ES-I3 (cell line): ENCODE data around the gene TEX14.
A peak's percentile ranks its signal among the peaks of the same experiment; 100 is the strongest.
"Not testable (repeated sequence)": the region's sequence is repeated elsewhere in the genome, so short reads cannot be mapped to it uniquely, and the experiment has no call there.

Source experiments
- H3K36me3 ChIP-seq: 2 replicates; pipeline ENCODE4 v1.6.1; 2013; ENCODE audit warnings: mild to moderate bottlenecking, low read length, control low read depth, moderate library complexity; ENCODE audit not compliant: insufficient read depth
- H3K4me1 ChIP-seq: 2 replicates; pipeline ENCODE4 v1.6.1; 2013; ENCODE audit warnings: mild to moderate bottlenecking, control low read depth, low read length; ENCODE audit not compliant: insufficient read depth
- H3K9ac ChIP-seq: 2 replicates; pipeline ENCODE4 v1.6.1; 2013; ENCODE audit warnings: low read depth, mild to moderate bottlenecking, low read length, moderate library complexity
- H3K9me3 ChIP-seq: 2 replicates; pipeline ENCODE4 v1.6.1; 2013; ENCODE audit warnings: mild to moderate bottlenecking, low read length, moderate library complexity; ENCODE audit not compliant: control insufficient read depth, insufficient read depth

Gene TEX14

GRCh38 chr17:58677194-58677880, 14.5 kb downstream of the TEX14 start:
- no peak overlapping the region for H3K9ac ChIP-seq
- H3K9me3 ChIP-seq = no peaks in the 10 kb centered on the region
- no peaks in the 10 kb centered on the region; the same call in 1 of the 2 replicates for H3K4me1 ChIP-seq
- no peaks in the 10 kb centered on the region for H3K36me3 ChIP-seq

- H3K4me1 ChIP-seq = no peaks in the 10 kb centered on the region; the same call in 1 of the 2 replicates
- no peak overlapping the region for H3K9ac ChIP-seq
- no peaks in the 10 kb centered on the region for H3K9me3 ChIP-seq
- no peaks in the 10 kb centered on the region for H3K36me3 ChIP-seq
Observed at GRCh38 chr17:58671969-58672368, 19.9 kb downstream of the TEX14 start.

GRCh38 chr17:58669853-58670252, 22.0 kb downstream of the TEX14 start:
- Histone ChIP-seq H3K9me3 (no peaks in the 10 kb centered on the region), H3K9ac (no peak overlapping the region), H3K4me1 (no peaks in the 10 kb centered on the region; the same call in 1 of the 2 replicates), H3K36me3 (no peaks in the 10 kb centered on the region)

DNA sequence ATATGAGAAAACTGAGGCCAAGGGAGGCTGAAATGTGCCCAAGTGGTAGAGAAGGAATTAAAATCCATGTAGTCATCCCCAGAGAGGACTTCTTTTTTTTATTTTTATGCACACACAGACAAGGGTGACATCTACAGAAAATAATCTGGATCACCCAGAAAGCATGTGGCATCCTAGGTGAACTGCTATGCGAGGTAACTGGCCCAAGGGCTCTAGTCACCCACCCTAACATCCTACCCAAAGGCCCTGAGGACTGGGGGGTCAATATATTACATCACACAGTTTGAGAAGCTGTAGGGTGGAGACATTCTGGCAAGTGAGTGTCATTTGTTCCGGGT, 23.3 kb downstream of the TEX14 start:
- no peaks in the 10 kb centered on the region for H3K9me3 ChIP-seq
- H3K36me3 ChIP-seq = no peaks in the 10 kb centered on the region
- no peaks in the 10 kb centered on the region; the same call in 1 of the 2 replicates for H3K4me1 ChIP-seq
- no peak overlapping the region for H3K9ac ChIP-seq

GRCh38 chr17:58667934-58668597, 23.8 kb downstream of the TEX14 start:
- H3K36me3 ChIP-seq = no peaks in the 10 kb centered on the region
- no peak overlapping the region for H3K9ac ChIP-seq

GRCh38 chr17:58666858-58667267, 25.0 kb downstream of the TEX14 start:
- no peaks in the 10 kb centered on the region for H3K4me1 ChIP-seq
- no peak overlapping the region for H3K9ac ChIP-seq
- no peaks in the 10 kb centered on the region for H3K9me3 ChIP-seq
- no peaks in the 10 kb centered on the region for H3K36me3 ChIP-seq

More at GRCh38 chr17:58667934-58668597, 23.8 kb downstream of the TEX14 start:
- no peaks in the 10 kb centered on the region; the same call in 1 of the 2 replicates for H3K4me1 ChIP-seq
- H3K9me3 ChIP-seq = no peaks in the 10 kb centered on the region

DNA sequence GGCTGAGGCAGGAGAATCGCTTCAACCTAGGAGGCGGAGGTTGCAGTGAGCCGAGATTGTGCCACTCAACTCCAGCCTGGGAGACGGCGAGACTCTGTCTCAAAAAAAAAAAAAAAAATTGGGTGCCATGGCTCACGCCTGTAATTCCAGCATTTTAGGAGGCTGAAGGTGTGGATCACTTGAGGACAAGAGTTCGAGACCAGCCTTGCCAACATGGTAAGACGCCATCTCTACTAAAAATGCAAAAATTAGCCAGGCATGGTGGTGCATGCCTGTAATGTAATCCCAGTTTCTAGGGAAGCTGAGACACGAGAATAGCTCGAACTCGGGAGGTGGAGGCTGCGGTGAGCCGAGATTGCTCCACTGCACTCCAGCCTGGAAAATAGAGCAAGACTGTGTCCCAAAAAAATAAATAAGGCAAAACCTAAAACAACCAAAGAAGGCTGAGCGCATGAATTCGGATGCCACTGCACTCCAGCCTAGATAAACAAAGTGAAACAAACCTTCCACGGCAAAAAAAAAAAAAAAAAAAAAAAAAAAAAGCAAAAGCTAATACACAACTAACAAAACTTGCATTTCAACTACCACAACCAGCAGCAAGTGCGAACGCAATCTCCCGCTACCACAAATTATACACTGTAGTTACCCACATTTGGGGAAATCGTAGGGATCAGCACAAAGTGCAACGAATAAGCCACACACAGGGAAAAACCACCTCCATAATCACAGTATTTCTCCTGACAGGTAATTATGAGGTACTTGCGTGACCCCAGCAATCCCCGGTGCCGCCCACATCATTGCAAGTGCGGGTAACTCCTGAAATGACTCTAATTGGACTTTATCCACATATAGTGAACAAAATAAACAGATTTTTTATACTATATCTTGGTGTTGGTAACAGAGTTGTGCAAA, 25.6 kb downstream of the TEX14 start:
- H3K9ac ChIP-seq = no peak overlapping the region
- no peaks in the 10 kb centered on the region for H3K36me3 ChIP-seq
- no peaks in the 10 kb centered on the region for H3K9me3 ChIP-seq
- H3K4me1 ChIP-seq = no peaks in the 10 kb centered on the region

GRCh38 chr17:58664302-58664701, 27.5 kb downstream of the TEX14 start:
- Histone ChIP-seq H3K9ac (no peak overlapping the region), H3K4me1 (no peaks in the 10 kb centered on the region), H3K9me3 (no peaks in the 10 kb centered on the region)

GRCh38 chr17:58661499-58661898, 30.3 kb downstream of the TEX14 start:
- Histone ChIP-seq H3K36me3 (no peaks in the 10 kb centered on the region), H3K9ac (no peak overlapping the region), H3K9me3 (no peaks in the 10 kb centered on the region), H3K4me1 (peaks cover 6% of the 10 kb centered on the region; the same call in 1 of the 2 replicates)

More at GRCh38 chr17:58664302-58664701, 27.5 kb downstream of the TEX14 start:
- no peaks in the 10 kb centered on the region for H3K36me3 ChIP-seq

GRCh38 chr17:58660621-58661020, 31.2 kb downstream of the TEX14 start:
- Histone ChIP-seq H3K9ac (no peak overlapping the region), H3K4me1 (peaks cover 6% of the 10 kb centered on the region; the same call in 1 of the 2 replicates), H3K36me3 (no peaks in the 10 kb centered on the region), H3K9me3 (no peaks in the 10 kb centered on the region)

DNA sequence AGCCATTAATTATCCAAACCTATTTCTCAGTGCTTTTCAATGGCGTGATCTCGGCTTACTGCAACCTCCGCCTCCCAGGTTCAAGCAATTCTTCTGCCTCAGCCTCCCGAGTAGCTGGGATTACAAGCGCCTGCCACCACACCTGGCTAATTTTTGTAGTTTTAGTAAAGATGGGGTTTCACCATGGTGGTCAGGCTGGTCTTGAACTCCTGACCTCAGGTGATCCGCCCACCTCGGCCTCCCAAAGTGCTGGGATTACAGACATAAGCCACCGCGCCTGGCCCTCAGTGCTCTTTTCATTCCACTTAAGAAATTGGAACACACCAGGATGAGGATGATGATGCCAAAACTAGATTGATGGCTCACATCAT, 32.1 kb downstream of the TEX14 start:
- not testable (repeated sequence) for H3K9me3 ChIP-seq, H3K36me3 ChIP-seq, H3K4me1 ChIP-seq
- H3K9ac ChIP-seq = peak overlapping the region; percentile 51

GRCh38 chr17:58658804-58659713, 32.8 kb downstream of the TEX14 start:
- peaks cover 6% of the 10 kb centered on the region; the same call in 1 of the 2 replicates for H3K4me1 ChIP-seq
- peak overlapping the region; percentile 51 for H3K9ac ChIP-seq
- no peaks in the 10 kb centered on the region for H3K9me3 ChIP-seq
- H3K36me3 ChIP-seq = no peaks in the 10 kb centered on the region

GRCh38 chr17:58657962-58658803, 33.7 kb downstream of the TEX14 start:
- H3K4me1 ChIP-seq, H3K36me3 ChIP-seq, H3K9me3 ChIP-seq: not testable (repeated sequence)
- peak overlapping the region; percentile 7; the same call in 1 of the 2 replicates for H3K9ac ChIP-seq
